Astrocyte of the spinal cord (primary cell): Measurements from ENCODE around the gene KCTD15.

Experiments
- DNase-seq: peaks from one replicate; pipeline ENCODE4 v3.0.0; 2011; ENCODE audit warnings: low read depth, low spot score
- H3K4me3 ChIP-seq: 2 replicates; pipeline ENCODE4 v1.5.1; 2011; ENCODE audit warnings: low read depth, mild to moderate bottlenecking, low read length, moderate library complexity
- in situ Hi-C: cut with HindIII; loops from 2 replicates; pipeline ENCODE4 v1.10.0; 2017; ENCODE audit warnings: low sequenced_read_pairs
- TF ChIP-seq, protein P1 (sequence below): IDR thresholded peaks from 2 replicates; pipeline ENCODE4 v1.5.1; 2012; ENCODE audit warnings: low read depth, mild to moderate bottlenecking, low read length, inconsistent platforms

KCTD15 gene

GRCh38 chr19:33770107-33770506, 26.6 kb upstream of the KCTD15 start:
- in situ Hi-C loops = no loop called here

DNA sequence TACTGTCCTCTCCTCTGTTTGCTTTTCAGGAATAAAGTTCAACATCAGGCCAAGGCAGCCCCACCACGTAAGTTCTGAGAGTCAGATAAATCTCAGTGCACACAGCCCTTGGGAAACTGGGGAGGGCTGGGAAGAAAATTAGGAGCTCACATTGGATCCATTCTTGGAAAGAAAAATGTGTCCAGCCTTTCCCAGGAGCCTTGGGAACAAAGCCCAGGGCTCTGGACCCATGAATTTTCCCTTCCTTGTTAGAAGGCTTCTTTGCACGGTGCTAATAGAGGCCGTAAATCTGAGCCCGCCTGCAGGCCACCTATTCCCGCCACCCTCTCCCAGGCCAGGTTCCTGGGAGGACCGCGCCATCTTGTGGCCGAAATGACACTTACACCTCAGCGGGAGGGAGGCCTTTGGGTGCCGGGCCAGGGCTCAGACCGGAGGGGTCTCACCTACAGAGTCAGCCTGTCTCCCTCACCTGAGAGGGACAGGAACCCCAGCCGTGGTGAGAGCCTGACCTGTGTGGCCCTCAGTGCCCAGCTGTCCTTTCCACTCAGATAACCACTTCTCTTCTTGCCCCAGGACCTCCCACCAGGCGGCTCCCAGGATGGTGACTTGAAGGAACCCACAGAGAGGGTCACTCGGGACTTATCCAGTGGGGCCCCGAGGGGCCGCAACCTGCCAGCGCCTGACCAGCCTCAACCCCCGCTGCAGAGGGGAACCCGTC, 25.1 kb upstream of the KCTD15 start:
- H3K4me3 ChIP-seq = no peak overlapping the region
- in situ Hi-C loops = no loop called here

More at GRCh38 chr19:33770107-33770506, 26.6 kb upstream of the KCTD15 start:
- H3K4me3 ChIP-seq = no peak overlapping the region
- TF ChIP-seq, protein P1, sequence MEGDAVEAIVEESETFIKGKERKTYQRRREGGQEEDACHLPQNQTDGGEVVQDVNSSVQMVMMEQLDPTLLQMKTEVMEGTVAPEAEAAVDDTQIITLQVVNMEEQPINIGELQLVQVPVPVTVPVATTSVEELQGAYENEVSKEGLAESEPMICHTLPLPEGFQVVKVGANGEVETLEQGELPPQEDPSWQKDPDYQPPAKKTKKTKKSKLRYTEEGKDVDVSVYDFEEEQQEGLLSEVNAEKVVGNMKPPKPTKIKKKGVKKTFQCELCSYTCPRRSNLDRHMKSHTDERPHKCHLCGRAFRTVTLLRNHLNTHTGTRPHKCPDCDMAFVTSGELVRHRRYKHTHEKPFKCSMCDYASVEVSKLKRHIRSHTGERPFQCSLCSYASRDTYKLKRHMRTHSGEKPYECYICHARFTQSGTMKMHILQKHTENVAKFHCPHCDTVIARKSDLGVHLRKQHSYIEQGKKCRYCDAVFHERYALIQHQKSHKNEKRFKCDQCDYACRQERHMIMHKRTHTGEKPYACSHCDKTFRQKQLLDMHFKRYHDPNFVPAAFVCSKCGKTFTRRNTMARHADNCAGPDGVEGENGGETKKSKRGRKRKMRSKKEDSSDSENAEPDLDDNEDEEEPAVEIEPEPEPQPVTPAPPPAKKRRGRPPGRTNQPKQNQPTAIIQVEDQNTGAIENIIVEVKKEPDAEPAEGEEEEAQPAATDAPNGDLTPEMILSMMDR = no peak
- no peak for DNase-seq

GRCh38 chr19:33772102-33772857, 24.4 kb upstream of the KCTD15 start:
- no peak overlapping the region for H3K4me3 ChIP-seq
- TF ChIP-seq, protein P1 = no peak
- in situ Hi-C loops = no loop called here
- no peak for DNase-seq

More for the DNA sequence above, 25.1 kb upstream of the KCTD15 start:
- DNase-seq = peak; percentile 49
- TF ChIP-seq, protein P1 = peak; percentile 80

- no peak for DNase-seq
- TF ChIP-seq, protein P1 = no peak
- in situ Hi-C loops = no loop called here
- H3K4me3 ChIP-seq = no peak overlapping the region
Measured at GRCh38 chr19:33772858-33773180, 23.9 kb upstream of the KCTD15 start.

- in situ Hi-C loops = no loop called here
- no peak for DNase-seq
- H3K4me3 ChIP-seq = no peak overlapping the region
- TF ChIP-seq, protein P1 = no peak
Measured at GRCh38 chr19:33773704-33774624, 22.7 kb upstream of the KCTD15 start.

DNA sequence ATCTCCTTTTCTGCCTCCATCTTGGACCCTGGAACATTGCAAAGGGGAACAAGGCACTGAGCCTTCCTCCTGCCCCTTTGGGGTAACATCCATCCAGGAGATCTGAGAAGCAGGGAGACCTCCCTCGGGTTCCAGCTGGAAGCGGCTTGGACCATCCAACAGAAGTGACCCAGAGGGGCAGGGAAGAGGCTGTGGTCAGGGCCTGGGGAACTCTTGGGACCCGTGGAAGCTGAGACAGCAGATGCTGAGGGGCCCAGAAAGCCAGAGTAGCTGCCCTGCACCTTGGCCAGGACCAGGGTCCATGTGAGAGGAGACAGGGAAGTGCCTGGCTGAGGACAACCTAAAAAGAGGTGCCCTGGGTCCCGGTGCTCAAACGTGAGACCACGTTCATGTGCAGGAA, 21.9 kb upstream of the KCTD15 start:
- TF ChIP-seq, protein P1 = no peak
- H3K4me3 ChIP-seq = no peak overlapping the region
- no peak for DNase-seq
- in situ Hi-C loops = no loop called here
